Measurements from ENCODE around the gene SDK2.

DNA sequence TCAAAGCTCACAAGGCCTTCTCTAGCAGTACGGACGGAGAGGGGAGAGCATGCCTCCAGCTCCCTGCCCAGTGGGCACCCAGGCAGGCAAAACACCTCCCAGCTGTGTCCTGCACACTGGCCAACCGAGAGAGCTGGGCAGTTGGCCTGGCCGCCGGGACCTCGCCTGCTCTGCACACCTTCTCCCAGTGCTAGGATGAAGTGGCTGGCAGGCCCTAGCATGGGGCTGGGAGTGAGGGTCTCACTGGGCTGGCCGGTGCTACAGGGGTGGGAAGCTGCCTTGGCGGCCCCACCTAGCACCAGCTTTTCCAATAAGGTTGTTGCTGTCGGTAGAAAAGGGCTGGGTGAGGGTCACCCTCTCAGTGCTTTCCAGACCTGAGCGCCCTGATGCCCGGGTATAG, 60.2 kb downstream of the SDK2 start:
- no peak for TF ChIP-seq EZH2 (IDR thresholded peaks at IDR 0.05; ENCODE audit: borderline replicate concordance, low read depth, low read length)
- no peak for TF ChIP-seq IRF2 (CRISPR knock-in tag; IDR thresholded peaks at IDR 0.05)
- no peak for TF ChIP-seq EP300 (IDR thresholded peaks at IDR 0.05; ENCODE audit: low read length)
- TF ChIP-seq KAT2B (IDR thresholded peaks at IDR 0.05; ENCODE audit: low read depth, low read length), result no peak
- TF ChIP-seq RFX1 (IDR thresholded peaks at IDR 0.05), result no peak
- no peak for TF ChIP-seq SP2 (IDR thresholded peaks at IDR 0.05; ENCODE audit: extremely low read depth, low read depth, low read length, poor library complexity, severe bottlenecking)
- no peak for TF ChIP-seq ZFX (CRISPR knock-in tag; IDR thresholded peaks at IDR 0.05)
- TF ChIP-seq MAFK (IDR thresholded peaks at IDR 0.05; ENCODE audit: low read length), result no peak
- no peak for TF ChIP-seq BMI1 (IDR thresholded peaks at IDR 0.05; ENCODE audit: low read length)
- TF ChIP-seq ZNF584 (CRISPR knock-in tag; IDR thresholded peaks at IDR 0.05; ENCODE audit: low read depth), result no peak

Measured in K562 (cell line).